ENCODE measurements around the gene MVD. TPM values are rescaled to one million over a fixed set of nuclear protein-coding genes. Genes with fewer than 3 reads are reported as not detected.

MVD gene
- 10 to 100 TPM; 64.5 to 80.5 TPM for total RNA-seq

GRCh38 chr16:88662843-88663606 lies at the start of gene MVD:
Gene MVD, minus strand, starts transcription at chr16:88663091. Its CDS starts 11 bp downstream, at chr16:88663080.
- H3K27me3 Mint-ChIP-seq (ENCODE audit: low read depth): no peaks in the 10 kb centered on the region
- H3K36me3 Mint-ChIP-seq (ENCODE audit: insufficient read depth in 2 of 2): peaks cover 1 to 3% of the 10 kb centered on the region in 2 donors
- ATAC-seq (replicated peaks in 1 of 2): peak; percentile 98 to 99
- DNase-seq: peak; percentile 97
- H3K4me1 Mint-ChIP-seq (ENCODE audit: low read depth): peaks cover 24% of the 10 kb centered on the region
- peak within 1 kb of the TSS; percentile 99 for H3K4me3 Mint-ChIP-seq
- H3K27ac Mint-ChIP-seq: peak within 1 kb of the TSS; percentile 93
- H3K9me3 Mint-ChIP-seq: no peaks in the 10 kb centered on the region

DNA sequence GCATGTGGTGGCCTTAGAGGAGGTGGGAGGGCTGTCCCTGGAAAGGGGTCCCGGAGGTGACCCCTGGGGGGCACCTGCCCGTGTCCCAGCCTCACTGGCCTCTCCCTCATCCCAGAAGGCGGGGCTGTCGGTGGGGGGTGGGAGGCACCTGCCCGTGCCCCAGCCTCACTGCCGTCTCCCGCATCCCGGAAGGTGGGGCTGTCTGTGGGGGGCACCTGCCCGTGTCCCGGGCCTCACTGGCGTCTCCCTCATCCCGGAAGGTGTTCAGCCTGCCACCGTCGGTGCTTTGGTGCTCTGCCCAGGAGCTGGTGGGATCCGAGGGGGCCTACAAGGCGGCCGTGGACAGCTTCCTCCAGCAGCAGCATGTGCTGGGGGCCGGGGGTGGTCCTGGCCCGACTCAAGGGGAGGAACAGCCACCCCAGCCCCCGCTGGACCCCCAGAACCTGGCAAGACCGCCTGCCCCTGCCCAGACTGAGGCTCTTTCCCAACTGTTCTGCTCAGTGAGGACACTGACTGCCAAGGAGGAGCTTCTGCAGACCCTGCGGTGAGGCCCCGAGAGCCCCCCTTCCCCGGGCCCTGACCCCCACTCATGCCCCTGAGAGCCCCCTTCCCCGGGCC lies 49.6 kb upstream of the MVD start:
- H3K9me3 Mint-ChIP-seq: no peaks in the 10 kb centered on the region
- no peak overlapping the region for H3K27ac Mint-ChIP-seq
- H3K4me1 Mint-ChIP-seq (ENCODE audit: low read depth): peaks cover 17% of the 10 kb centered on the region
- ATAC-seq (replicated peaks in 1 of 2) (no peak), DNase-seq (no peak)
- H3K4me3 Mint-ChIP-seq: no peak overlapping the region
- peaks cover 0 to 3% of the 10 kb centered on the region in 2 donors for H3K36me3 Mint-ChIP-seq (ENCODE audit: insufficient read depth in 2 of 2)
- no peaks in the 10 kb centered on the region for H3K27me3 Mint-ChIP-seq (ENCODE audit: low read depth)

DNA sequence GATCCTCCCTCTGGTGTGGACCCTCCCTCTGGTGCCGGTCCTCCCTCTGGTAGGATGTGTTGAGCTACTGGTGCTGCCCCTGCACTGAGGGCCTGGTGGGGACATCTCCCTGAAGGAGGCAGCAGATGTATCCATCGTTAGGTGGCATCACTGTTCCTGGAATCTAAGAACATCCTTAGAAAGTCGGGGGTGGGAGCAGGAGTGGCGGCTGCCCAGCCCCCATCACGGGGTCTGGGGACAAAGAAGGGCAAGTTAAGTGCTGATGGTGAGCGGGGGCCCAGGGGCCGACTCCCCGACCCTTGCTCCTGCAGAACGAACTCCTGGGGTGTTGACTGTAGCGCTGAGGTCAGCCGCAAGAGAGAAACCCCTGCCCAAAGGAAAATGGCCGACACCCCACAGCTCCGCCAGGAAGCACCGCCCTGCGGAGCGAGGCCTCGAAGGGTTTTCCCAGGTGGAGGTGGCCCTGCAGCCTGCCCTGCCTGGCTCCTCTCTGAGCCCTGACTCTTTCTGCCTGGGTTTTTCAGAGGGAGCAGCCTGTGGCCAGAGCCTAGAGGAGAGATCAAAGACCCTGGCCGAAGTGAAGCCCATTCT lies 49.0 kb upstream of the MVD start:
- H3K27me3 Mint-ChIP-seq (ENCODE audit: low read depth): no peaks in the 10 kb centered on the region
- DNase-seq (no peak), ATAC-seq (replicated peaks in 1 of 2) (no peak)
- H3K9me3 Mint-ChIP-seq: no peaks in the 10 kb centered on the region
- no peaks in the 10 kb centered on the region for H3K36me3 Mint-ChIP-seq (ENCODE audit: insufficient read depth in 2 of 2)
- H3K4me1 Mint-ChIP-seq (ENCODE audit: low read depth): peaks cover 24% of the 10 kb centered on the region
- no peak overlapping the region for H3K4me3 Mint-ChIP-seq
- H3K27ac Mint-ChIP-seq: no peak overlapping the region

DNA sequence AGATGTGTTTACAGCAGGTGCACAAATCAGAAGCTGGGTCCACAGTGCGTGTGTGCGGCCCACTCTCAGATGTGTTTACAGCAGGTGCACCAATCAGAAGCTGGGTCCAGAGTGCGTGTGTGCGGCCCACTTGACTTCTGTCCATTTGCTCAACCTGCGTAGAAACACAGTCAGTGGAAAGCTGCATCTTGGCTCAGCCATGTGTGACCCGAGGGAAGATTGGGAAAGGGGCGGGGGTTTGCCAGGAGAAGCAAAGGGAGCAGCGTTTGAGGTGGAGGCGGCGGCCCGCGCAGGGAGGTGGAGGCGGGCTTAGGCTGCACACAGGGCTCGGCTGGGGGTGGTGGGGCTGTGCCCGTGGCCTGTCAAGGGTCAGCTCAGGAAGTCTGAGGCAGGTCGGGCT lies 47.7 kb upstream of the MVD start:
- H3K9me3 Mint-ChIP-seq: no peaks in the 10 kb centered on the region
- ATAC-seq (replicated peaks in 1 of 2) (no peak), DNase-seq (no peak)
- peaks cover 25% of the 10 kb centered on the region for H3K4me1 Mint-ChIP-seq (ENCODE audit: low read depth)
- H3K36me3 Mint-ChIP-seq (ENCODE audit: insufficient read depth in 2 of 2): no peaks in the 10 kb centered on the region
- H3K27ac Mint-ChIP-seq: no peak overlapping the region
- no peaks in the 10 kb centered on the region for H3K27me3 Mint-ChIP-seq (ENCODE audit: low read depth)
- no peak overlapping the region for H3K4me3 Mint-ChIP-seq

DNA sequence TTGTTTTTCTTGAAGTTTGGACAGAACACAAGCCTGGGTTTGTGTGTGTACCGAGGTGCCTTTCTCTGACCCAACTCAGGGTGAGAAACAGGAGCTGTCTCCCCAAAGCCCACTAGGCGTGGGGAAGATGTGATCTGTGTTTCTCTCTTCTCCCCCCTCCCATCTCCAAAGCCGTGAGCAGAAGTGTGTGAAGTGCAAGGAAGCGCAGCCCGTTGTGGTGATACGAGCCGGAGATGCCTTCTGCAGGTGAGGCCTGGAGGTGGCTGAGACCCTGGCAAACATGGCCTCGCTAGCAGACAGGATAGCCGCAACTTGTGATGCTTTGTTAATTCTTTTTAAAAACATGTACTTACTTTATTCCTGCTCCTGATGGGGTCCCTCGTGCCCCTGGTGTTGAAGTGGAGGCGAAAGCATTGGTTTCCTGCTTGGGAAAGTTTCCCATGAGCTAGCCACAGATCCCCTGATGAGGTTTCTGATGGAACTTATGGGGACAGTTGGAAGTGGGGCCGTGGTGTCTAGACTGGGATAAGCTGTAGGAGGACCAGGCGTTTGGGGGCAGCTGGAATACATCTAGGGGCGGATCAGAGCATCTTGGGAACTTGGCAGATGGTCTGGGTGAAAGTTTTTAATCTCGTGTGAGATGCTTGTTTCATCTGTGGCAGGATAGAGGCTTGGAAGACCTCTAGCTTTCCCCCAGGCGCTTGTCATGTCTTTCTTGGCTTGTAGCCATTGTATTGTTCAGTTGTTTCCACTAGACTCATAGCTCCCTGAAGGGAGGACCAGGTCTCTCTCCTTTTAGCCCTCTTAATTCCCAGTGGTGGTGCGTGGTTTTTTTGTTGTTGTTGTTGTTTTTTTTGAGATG lies 44.3 kb upstream of the MVD start:
- DNase-seq (no peak), ATAC-seq (replicated peaks in 1 of 2) (no peak)
- Mint-ChIP-seq H3K27me3 (ENCODE audit: low read depth) (no peaks in the 10 kb centered on the region), H3K4me3 (peak overlapping the region; percentile 87 to 93), H3K27ac (peak overlapping the region; percentile 78), H3K36me3 (ENCODE audit: insufficient read depth in 2 of 2) (no peaks in the 10 kb centered on the region), H3K9me3 (no peaks in the 10 kb centered on the region), H3K4me1 (ENCODE audit: low read depth) (peaks cover 58% of the 10 kb centered on the region)

GRCh38 chr16:88706229-88706964 lies 43.5 kb upstream of the MVD start, which contains the start of the genes CTU2 and RNF166:
Gene CTU2, plus strand, starts transcription at chr16:88706503. Its CDS starts 28 bp downstream, at chr16:88706531.
Gene RNF166, minus strand, starts transcription at chr16:88706408. Its CDS starts 83 bp downstream, at chr16:88706325.
- ATAC-seq (replicated peaks in 1 of 2): peak; percentile 78 to 80
- H3K27me3 Mint-ChIP-seq (ENCODE audit: low read depth): no peaks in the 10 kb centered on the region
- DNase-seq: peak; percentile 95 to 97
- H3K4me1 Mint-ChIP-seq (ENCODE audit: low read depth): peaks cover 66% of the 10 kb centered on the region
- no peaks in the 10 kb centered on the region for H3K36me3 Mint-ChIP-seq (ENCODE audit: insufficient read depth in 2 of 2)
- H3K4me3 Mint-ChIP-seq: peak within 1 kb of the TSS; percentile 93
- peak within 1 kb of the TSS; percentile 78 for H3K27ac Mint-ChIP-seq
- H3K9me3 Mint-ChIP-seq: no peaks in the 10 kb centered on the region

GRCh38 chr16:88705801-88706228 lies 42.9 kb upstream of the MVD start:
- DNase-seq: peak; percentile 49 to 54
- H3K4me3 Mint-ChIP-seq: peak overlapping the region; percentile 93

GRCh38 chr16:88705076-88705684 lies 42.3 kb upstream of the MVD start:
- no peaks in the 10 kb centered on the region for H3K27me3 Mint-ChIP-seq (ENCODE audit: low read depth)
- ATAC-seq (replicated peaks in 1 of 2) (no peak), DNase-seq (peak in 1 of 2 donors; percentile 29)
- H3K27ac Mint-ChIP-seq: peak overlapping the region; percentile 52
- H3K4me3 Mint-ChIP-seq: peak overlapping the region; percentile 83 to 93
- peaks cover 78% of the 10 kb centered on the region for H3K4me1 Mint-ChIP-seq (ENCODE audit: low read depth)
- no peaks in the 10 kb centered on the region for H3K36me3 Mint-ChIP-seq (ENCODE audit: insufficient read depth in 2 of 2)
- no peaks in the 10 kb centered on the region for H3K9me3 Mint-ChIP-seq

More at GRCh38 chr16:88705801-88706228, 42.9 kb upstream of the MVD start:
- H3K36me3 Mint-ChIP-seq (ENCODE audit: insufficient read depth in 2 of 2): no peaks in the 10 kb centered on the region
- H3K27ac Mint-ChIP-seq: no peak overlapping the region
- H3K27me3 Mint-ChIP-seq (ENCODE audit: low read depth): no peaks in the 10 kb centered on the region
- H3K4me1 Mint-ChIP-seq (ENCODE audit: low read depth): peaks cover 71% of the 10 kb centered on the region
- H3K9me3 Mint-ChIP-seq: no peaks in the 10 kb centered on the region
- ATAC-seq (replicated peaks in 1 of 2): peak; percentile 17 to 18

GRCh38 chr16:88703486-88704309 lies 40.8 kb upstream of the MVD start:
- Mint-ChIP-seq H3K27ac (peak overlapping the region; percentile 7), H3K27me3 (ENCODE audit: low read depth) (no peaks in the 10 kb centered on the region), H3K4me1 (ENCODE audit: low read depth) (peaks cover 77% of the 10 kb centered on the region), H3K36me3 (ENCODE audit: insufficient read depth in 2 of 2) (no peaks in the 10 kb centered on the region), H3K4me3 (peak overlapping the region; percentile 83 to 93), H3K9me3 (no peaks in the 10 kb centered on the region)
- ATAC-seq (replicated peaks in 1 of 2) (peak; percentile 29 to 41), DNase-seq (peak; percentile 80 to 84)

GRCh38 chr16:88702371-88703210 lies 39.7 kb upstream of the MVD start:
- H3K36me3 Mint-ChIP-seq (ENCODE audit: insufficient read depth in 2 of 2): no peaks in the 10 kb centered on the region
- peaks cover 73% of the 10 kb centered on the region for H3K4me1 Mint-ChIP-seq (ENCODE audit: low read depth)
- no peaks in the 10 kb centered on the region for H3K9me3 Mint-ChIP-seq
- no peak for ATAC-seq (replicated peaks in 1 of 2)
- DNase-seq: no peak
- no peaks in the 10 kb centered on the region for H3K27me3 Mint-ChIP-seq (ENCODE audit: low read depth)
- H3K27ac Mint-ChIP-seq: peak overlapping the region; percentile 13
- H3K4me3 Mint-ChIP-seq: peak overlapping the region; percentile 83 to 93

Data from activated T-cell treated with anti-CD3 and anti-CD28 coated beads, Interleukin-2, amount 50 U/mL, for 72 hours (primary cell).